ENCODE results near the gene CLCN4.

CLCN4 gene

GRCh38 chrX:10168226-10168625, 11.5 kb downstream of the CLCN4 start:
- no peak for DNase-seq

GRCh38 chrX:10169175-10169574, 12.4 kb downstream of the CLCN4 start:
- DNase-seq = no peak

- no peak for DNase-seq
Observed at GRCh38 chrX:10171249-10171648, 14.5 kb downstream of the CLCN4 start.

GRCh38 chrX:10172877-10173276, 16.1 kb downstream of the CLCN4 start:
- DNase-seq = no peak

- peak; percentile 71 for DNase-seq
Observed at GRCh38 chrX:10173331-10173900, 16.6 kb downstream of the CLCN4 start.

GRCh38 chrX:10174051-10174450, 17.3 kb downstream of the CLCN4 start:
- no peak for DNase-seq

GRCh38 chrX:10174810-10175209, 18.0 kb downstream of the CLCN4 start:
- no peak for DNase-seq

GRCh38 chrX:10175319-10175871, 18.6 kb downstream of the CLCN4 start:
- DNase-seq = no peak

GRCh38 chrX:10176121-10177003, 19.6 kb downstream of the CLCN4 start:
- DNase-seq = no peak

- DNase-seq = no peak
Observed at GRCh38 chrX:10177004-10177396, 20.2 kb downstream of the CLCN4 start.

- no peak for DNase-seq
Observed at GRCh38 chrX:10177601-10178000, 20.8 kb downstream of the CLCN4 start.

GRCh38 chrX:10178866-10179463, 22.2 kb downstream of the CLCN4 start:
- no peak for DNase-seq

GRCh38 chrX:10183760-10184159, 27.0 kb downstream of the CLCN4 start:
- DNase-seq = no peak

- DNase-seq = no peak
Observed at GRCh38 chrX:10184411-10184810, 27.6 kb downstream of the CLCN4 start.

- no peak for DNase-seq
Observed at GRCh38 chrX:10186355-10186754, 29.6 kb downstream of the CLCN4 start.

GRCh38 chrX:10187421-10187820, 30.6 kb downstream of the CLCN4 start:
- no peak for DNase-seq

GRCh38 chrX:10189317-10190268, 32.8 kb downstream of the CLCN4 start:
- no peak for DNase-seq

- peak; percentile 23 for DNase-seq
Observed at GRCh38 chrX:10190367-10190766, 33.6 kb downstream of the CLCN4 start.

GRCh38 chrX:10193587-10193986, 36.8 kb downstream of the CLCN4 start:
- DNase-seq = no peak

GRCh38 chrX:10195425-10195824, 38.6 kb downstream of the CLCN4 start:
- no peak for DNase-seq

- DNase-seq = no peak
Observed at GRCh38 chrX:10195947-10196346, 39.2 kb downstream of the CLCN4 start.
